Endothelial cell of umbilical vein (primary cell): ENCODE results near the gene KCMF1. TPM values are rescaled to one million over a fixed set of nuclear protein-coding genes. Genes with fewer than 3 reads are reported as not detected.

Source experiments
- BruUV-seq: library from RNA; stranded (reverse); fragments of 400-500 nt; replicated peaks from 2 replicates; lab custom pipeline; 2021; lab: Mats Ljungman, UMichigan
- CTCF ChIA-PET: fragments of 300-600, 350-600 bp; sonication (Branson Sonifier 250); formaldehyde crosslinking; loops from one replicate; lab custom pipeline; 2021; ENCODE audit warnings: antibody characterized with exemption, inconsistent platforms; lab: Charles Lee
- POLR2A ChIA-PET: fragments of 300-600, 350-600 bp; sonication (Branson Sonifier 250); formaldehyde crosslinking; loops from one replicate; lab custom pipeline; 2021; ENCODE audit warnings: antibody characterized with exemption, inconsistent platforms; lab: Charles Lee
- DNase-seq: peaks from one replicate; pipeline ENCODE4 v3.0.0-alpha.2; 2011; ENCODE audit warnings: low read depth, low spot score
- FAIRE-seq: peaks from 2 replicates; lab custom pipeline; 2011; peaks lifted over from hg19 to GRCh38; lab: Jason Lieb, UNC
- H2AFZ ChIP-seq: 2 replicates; pipeline ENCODE4 v1.6.0; 2012; ENCODE audit warnings: low read depth, low read length, control low read depth, inconsistent platforms
- H3K27ac ChIP-seq: 2 replicates; pipeline ENCODE4 v1.5.1; 2011; ENCODE audit warnings: low read depth, mild to moderate bottlenecking, control low read depth, low read length, moderate library complexity; ENCODE audit not compliant: insufficient read depth
- H3K27me3 ChIP-seq, 2 experiments: 2 replicates each; pipeline versions ENCODE4 v1.6.0 to v1.6.1; 2011; ENCODE audit warnings: low read length in 2 of 2, mixed read lengths in 1 of 2; ENCODE audit not compliant: control insufficient read depth in 2 of 2, insufficient read depth in 2 of 2
- H3K36me3 ChIP-seq, 2 experiments: 2 replicates in 1 of 2; 3 replicates in 1 of 2; pipeline ENCODE4 v1.5.1; 2011; ENCODE audit warnings: low read length in 2 of 2, mild to moderate bottlenecking in 1 of 2, moderate library complexity in 1 of 2; ENCODE audit not compliant: control insufficient read depth in 2 of 2, insufficient read depth in 2 of 2; ENCODE audit errors: extremely low read depth in 1 of 2
- H3K4me1 ChIP-seq: 3 replicates; pipeline ENCODE4 v1.5.1; 2011; ENCODE audit warnings: mild to moderate bottlenecking, low read length; ENCODE audit not compliant: control insufficient read depth, insufficient read depth; ENCODE audit errors: extremely low read depth
- H3K4me2 ChIP-seq: 2 replicates; pipeline ENCODE4 v1.6.1; 2011; ENCODE audit warnings: low read length, control low read depth, mixed read lengths; ENCODE audit not compliant: insufficient read depth
- H3K4me3 ChIP-seq, 3 experiments: fragments of 200-600 bp in 1 of 3; sonication (generic), shearing (Covaris generic) in 1 of 3; replicated peaks in 1 of 3; 2 replicates each; pipeline ENCODE4 v1.5.1; 2011 to 2016; ENCODE audit warnings: control low read depth in 3 of 3, low read length in 3 of 3, mild to moderate bottlenecking in 2 of 3, inconsistent platforms in 1 of 3, low read depth in 1 of 3, moderate library complexity in 1 of 3; ENCODE audit not compliant: insufficient read depth in 1 of 3
- H3K79me2 ChIP-seq: 2 replicates; pipeline ENCODE4 v1.6.0; 2012; ENCODE audit warnings: low read length, inconsistent platforms; ENCODE audit not compliant: control insufficient read depth, insufficient read depth
- H3K9ac ChIP-seq: replicated peaks from 2 replicates; pipeline ENCODE3; 2011; ENCODE audit warnings: low read length, control low read depth; ENCODE audit not compliant: insufficient read depth; ENCODE audit errors: extremely low read depth
- H3K9me1 ChIP-seq: replicated peaks from 3 replicates; pipeline ENCODE4 v1.6.0; 2011; ENCODE audit warnings: mild to moderate bottlenecking, low read length; ENCODE audit not compliant: control insufficient read depth, insufficient read depth; ENCODE audit errors: extremely low read depth
- H3K9me3 ChIP-seq: replicated peaks from 2 replicates; pipeline ENCODE4 v1.5.1; 2012; ENCODE audit warnings: low read length, inconsistent platforms; ENCODE audit not compliant: control insufficient read depth, insufficient read depth
- H4K20me1 ChIP-seq: replicated peaks from 2 replicates; pipeline ENCODE3; 2011; ENCODE audit warnings: mild to moderate bottlenecking, low read length; ENCODE audit not compliant: control insufficient read depth, insufficient read depth; ENCODE audit errors: extremely low read depth
- EZH2 ChIP-seq: IDR thresholded peaks from 2 replicates; pipeline ENCODE4 v1.6.1; 2012; ENCODE audit warnings: borderline replicate concordance, low read depth, mild to moderate bottlenecking, moderate library complexity, low read length, inconsistent platforms; ENCODE audit not compliant: severe bottlenecking
- FOS ChIP-seq: IDR thresholded peaks from 2 replicates; pipeline ENCODE4 v1.6.1; 2011; ENCODE audit warnings: mild to moderate bottlenecking, low read length, moderate library complexity, borderline replicate concordance; ENCODE audit not compliant: insufficient read depth
- GATA2 ChIP-seq: IDR thresholded peaks from 2 replicates; pipeline ENCODE4 v1.7.0; 2011; ENCODE audit warnings: low read depth, mild to moderate bottlenecking, moderate library complexity, mixed read lengths, low read length; ENCODE audit not compliant: insufficient read length, insufficient read depth
- JUN ChIP-seq: IDR thresholded peaks from 2 replicates; pipeline ENCODE4 v1.6.1; 2011; ENCODE audit warnings: borderline replicate concordance, low read depth; ENCODE audit not compliant: insufficient read length, insufficient read depth
- MAX ChIP-seq: IDR thresholded peaks from 2 replicates; pipeline ENCODE4 v1.6.1; 2011; ENCODE audit not compliant: insufficient read depth, insufficient read length
- MYC ChIP-seq: IDR thresholded peaks from one replicate; pipeline ENCODE4 v1.6.1; 2011; ENCODE audit warnings: mild to moderate bottlenecking, low read depth, low read length
- POLR2A ChIP-seq: IDR thresholded peaks from 2 replicates; pipeline ENCODE4 v1.6.1; 2012; ENCODE audit warnings: low read depth, mild to moderate bottlenecking, control low read depth, low read length
- POLR2AphosphoS5 ChIP-seq: IDR thresholded peaks from 2 replicates; pipeline ENCODE4 v1.6.1; 2012; ENCODE audit warnings: low read depth, mild to moderate bottlenecking, control low read depth, low read length, moderate library complexity; ENCODE audit not compliant: insufficient read depth
- dilution Hi-C: fragments of 300-500 bp; cut with MboI; formaldehyde crosslinking; loops from one replicate; pipeline ENCODE4 v1.15.0; 2019; ENCODE audit warnings: low sequenced_read_pairs; ENCODE audit not compliant: extremely low pct_ligation_motif_present
- intact Hi-C: fragments of 100-400 bp; cut with micrococcal nuclease; formaldehyde crosslinking; loops from one replicate; pipeline ENCODE4 v1.10.0; 2022
- polyA plus RNA-seq, 4 experiments: library from polyadenylated mRNA; depleted of rRNA in 3 of 4; stranded (reverse) in 3 of 4; unstranded in 1 of 4; fragments of >200 nt; gene quantifications; 2 replicates each; pipeline versions ENCODE4 v1.2.1 to v1.2.3, GENCODE V29; 2011 to 2012; ENCODE audit warnings: missing spikeins in 1 of 4
- total RNA-seq: library from RNA; stranded (reverse); gene quantifications from 2 replicates; pipeline ENCODE4 v1.2.3, GENCODE V29; 2021
- TF ChIP-seq, protein P1 (sequence below), 2 donors: IDR thresholded peaks; 1 replicate in 1 of 2; 2 replicates in 1 of 2; pipeline ENCODE4 v1.5.1; 2011; ENCODE audit warnings: low read length in 2 of 2, mild to moderate bottlenecking in 2 of 2, moderate library complexity in 2 of 2, control low read depth in 1 of 2, inconsistent platforms in 1 of 2, low read depth in 1 of 2; ENCODE audit not compliant: insufficient read depth in 1 of 2; ENCODE audit errors: extremely low read depth in 1 of 2

Gene KCMF1
- total and polyA plus RNA-seq, 2 donors (not counting 3 experiments of a cell fraction or from before 2014, with no cell fraction given): 49.3 to 78.4 TPM

GRCh38 chr2:84980263-84980983, 9.5 kb downstream of the KCMF1 start:
- Histone ChIP-seq H3K27me3 (no peaks in the 10 kb centered on the region), H3K9me1 (no peaks in the 10 kb centered on the region), H3K9ac (no peak overlapping the region), H3K4me3 (no peak overlapping the region), H3K4me2 (no peak overlapping the region), H3K27ac (no peak overlapping the region), H3K4me1 (no peaks in the 10 kb centered on the region), H4K20me1 (peaks cover 13% of the 10 kb centered on the region), H2AFZ (no peak overlapping the region), H3K79me2 (peaks cover 97% of the 10 kb centered on the region), H3K9me3 (no peaks in the 10 kb centered on the region), H3K36me3 (no peaks in the 10 kb centered on the region)
- no TSS peak for BruUV-seq
- ChIA-PET CTCF (interaction anchor here (1.4 to 1.7 kb wide), 2 partner anchors 21 to 55 kb away, joined by 3 to 6 read pairs; no protein-coding TSS in a partner anchor), POLR2A (no interaction called here)
- TF ChIP-seq JUN (no peak), MYC (no peak), EZH2 (no peak), POLR2A (no peak), MAX (no peak), POLR2AphosphoS5 (no peak), GATA2 (no peak), FOS (no peak)
- TF ChIP-seq, protein P1, sequence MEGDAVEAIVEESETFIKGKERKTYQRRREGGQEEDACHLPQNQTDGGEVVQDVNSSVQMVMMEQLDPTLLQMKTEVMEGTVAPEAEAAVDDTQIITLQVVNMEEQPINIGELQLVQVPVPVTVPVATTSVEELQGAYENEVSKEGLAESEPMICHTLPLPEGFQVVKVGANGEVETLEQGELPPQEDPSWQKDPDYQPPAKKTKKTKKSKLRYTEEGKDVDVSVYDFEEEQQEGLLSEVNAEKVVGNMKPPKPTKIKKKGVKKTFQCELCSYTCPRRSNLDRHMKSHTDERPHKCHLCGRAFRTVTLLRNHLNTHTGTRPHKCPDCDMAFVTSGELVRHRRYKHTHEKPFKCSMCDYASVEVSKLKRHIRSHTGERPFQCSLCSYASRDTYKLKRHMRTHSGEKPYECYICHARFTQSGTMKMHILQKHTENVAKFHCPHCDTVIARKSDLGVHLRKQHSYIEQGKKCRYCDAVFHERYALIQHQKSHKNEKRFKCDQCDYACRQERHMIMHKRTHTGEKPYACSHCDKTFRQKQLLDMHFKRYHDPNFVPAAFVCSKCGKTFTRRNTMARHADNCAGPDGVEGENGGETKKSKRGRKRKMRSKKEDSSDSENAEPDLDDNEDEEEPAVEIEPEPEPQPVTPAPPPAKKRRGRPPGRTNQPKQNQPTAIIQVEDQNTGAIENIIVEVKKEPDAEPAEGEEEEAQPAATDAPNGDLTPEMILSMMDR (IDR thresholded peaks at IDR 0.05; ENCODE audit: extremely low read depth in 1 of 2, insufficient read depth in 1 of 2, low read depth in 1 of 2, low read length in 2 of 2): no peak
- dilution Hi-C loops: no loop called here
- intact Hi-C loops: no loop called here
- FAIRE-seq (no peak), DNase-seq (no peak)
